Panc1 (cell line): ENCODE data around the gene MRGPRD. TPM values are rescaled to one million over a fixed set of nuclear protein-coding genes. Genes with fewer than 3 reads are reported as not detected.

Source experiments
- ATAC-seq: fragments of 200-7000 bp; cut with Tn5 transposase; 2 replicates; pipeline ENCODE4 v1.9.1; 2020; ENCODE audit warnings: mild to moderate bottlenecking, moderate library complexity
- BruUV-seq: library from RNA; stranded (reverse); fragments of 400-500 nt; replicated peaks from 2 replicates; lab custom pipeline; 2021; lab: Mats Ljungman, UMichigan
- CTCF ChIA-PET: fragments of 300-600 bp; sonication (Branson Sonifier 250); formaldehyde crosslinking; loops from one replicate; lab custom pipeline; 2022; ENCODE audit warnings: antibody characterized with exemption; lab: Charles Lee
- POLR2A ChIA-PET: fragments of 300-600 bp; sonication (Branson Sonifier 250); formaldehyde crosslinking; loops from one replicate; lab custom pipeline; 2022; ENCODE audit warnings: antibody characterized with exemption; lab: Charles Lee
- DNase-seq: peaks from one replicate; pipeline ENCODE4 v3.0.0-alpha.2; 2010; ENCODE audit warnings: low read depth, low spot score
- H3K27ac ChIP-seq: 2 replicates; pipeline ENCODE4 v1.5.1; 2011; ENCODE audit warnings: mild to moderate bottlenecking, low read length, inconsistent platforms
- H3K27me3 ChIP-seq: fragments of 200-500 bp; sonication (Bioruptor generic); 2 replicates; pipeline ENCODE4 v1.6.0; 2014; ENCODE audit warnings: low read length, inconsistent platforms; ENCODE audit not compliant: control insufficient read depth, insufficient read depth
- H3K36me3 ChIP-seq: fragments of 200-500 bp; sonication (Bioruptor generic); 2 replicates; pipeline ENCODE4 v1.5.1; 2014; ENCODE audit warnings: inconsistent platforms, mild to moderate bottlenecking, low read length, moderate library complexity; ENCODE audit not compliant: control insufficient read depth, insufficient read depth
- H3K4me1 ChIP-seq: 2 replicates; pipeline ENCODE4 v1.5.1; 2011; ENCODE audit warnings: inconsistent platforms, mild to moderate bottlenecking, low read length, moderate library complexity; ENCODE audit not compliant: control insufficient read depth, insufficient read depth
- H3K4me3 ChIP-seq, 2 experiments: 2 replicates each; pipeline ENCODE4 v1.5.1; 2011 to 2012; ENCODE audit warnings: low read depth in 2 of 2, low read length in 2 of 2, mild to moderate bottlenecking in 2 of 2, inconsistent platforms in 1 of 2, moderate library complexity in 1 of 2
- H3K9me3 ChIP-seq: fragments of 200-500 bp; sonication (Bioruptor generic); 2 replicates; pipeline ENCODE4 v1.5.1; 2014; ENCODE audit warnings: low read depth, mild to moderate bottlenecking, inconsistent platforms, low read length, moderate library complexity; ENCODE audit not compliant: control insufficient read depth, insufficient read depth
- POLR2AphosphoS5 ChIP-seq: IDR thresholded peaks from 2 replicates; pipeline ENCODE4 v1.6.1; 2012; ENCODE audit warnings: mild to moderate bottlenecking, low read depth, low read length, moderate library complexity
- SIN3A ChIP-seq: IDR thresholded peaks from 2 replicates; pipeline ENCODE4 v1.6.1; 2012; ENCODE audit warnings: low read depth, mild to moderate bottlenecking, low read length, moderate library complexity, borderline replicate concordance; ENCODE audit not compliant: insufficient read depth
- TCF7L2 ChIP-seq: IDR thresholded peaks from 2 replicates; pipeline ENCODE4 v1.6.1; 2011; ENCODE audit warnings: mild to moderate bottlenecking, low read depth, low read length, inconsistent platforms
- in situ Hi-C: cut with HindIII; loops from 2 replicates; pipeline ENCODE4 v1.10.0; 2016; ENCODE audit warnings: low sequenced_read_pairs, low pct_unique_long_range_greater_than_20kb
- intact Hi-C: fragments of 100-400 bp; cut with micrococcal nuclease; formaldehyde crosslinking; loops from one replicate; pipeline ENCODE4 v1.10.0; 2022; ENCODE audit not compliant: unreplicated experiment
- total RNA-seq: library from RNA; stranded (reverse); gene quantifications from one replicate; pipeline ENCODE4 v1.2.1, GENCODE V29; 2021; ENCODE audit not compliant: unreplicated experiment
- TF ChIP-seq, protein P1 (sequence below), 2 experiments: IDR thresholded peaks; 2 replicates each; pipeline ENCODE4 v1.6.1; 2011 to 2012; ENCODE audit warnings: low read depth in 2 of 2, control low read depth in 1 of 2, low read length in 1 of 2, mild to moderate bottlenecking in 1 of 2, moderate library complexity in 1 of 2; ENCODE audit not compliant: insufficient read depth in 1 of 2
- TF ChIP-seq, protein P2 (sequence below): fragments of 450-650 bp; IDR thresholded peaks from 2 replicates; pipeline ENCODE4 v1.5.1; 2017; ENCODE audit warnings: mild to moderate bottlenecking

The MRGPRD gene
- total RNA-seq, 1 experiment from 2014 or later = not detected

DNA sequence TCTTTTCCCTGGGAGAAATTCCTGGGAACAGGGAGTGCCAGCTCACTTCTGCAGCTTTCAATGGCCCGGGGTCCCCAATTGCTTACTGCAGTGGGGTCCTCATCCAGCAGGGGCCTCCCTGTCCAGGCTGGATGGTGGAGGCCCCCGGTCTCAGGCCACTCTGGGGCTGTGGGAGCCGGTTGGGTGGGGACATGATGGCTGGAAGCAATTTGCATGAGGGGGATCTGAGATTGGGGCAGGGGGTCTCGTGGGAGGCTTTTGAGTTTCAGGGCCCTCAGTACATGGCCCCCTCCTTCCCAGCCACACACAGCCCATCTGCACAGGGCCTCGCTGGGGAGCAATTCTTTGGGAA is 25.2 kb downstream of the MRGPRD start:
- intact Hi-C loops = no loop called here
- ChIA-PET CTCF (no interaction called here), POLR2A (no interaction called here)
- DNase-seq (no peak), ATAC-seq (no peak)
- no peak overlapping the region for H3K4me3 ChIP-seq
- H3K36me3 ChIP-seq = no peaks in the 10 kb centered on the region
- peaks cover 3% of the 10 kb centered on the region; the same call in 1 of the 2 replicates for H3K4me1 ChIP-seq
- in situ Hi-C loops = no loop called here
- no peaks in the 10 kb centered on the region for H3K27me3 ChIP-seq
- TF ChIP-seq POLR2AphosphoS5 = no peak
- no peak for TF ChIP-seq SIN3A
- TF ChIP-seq, protein P1, sequence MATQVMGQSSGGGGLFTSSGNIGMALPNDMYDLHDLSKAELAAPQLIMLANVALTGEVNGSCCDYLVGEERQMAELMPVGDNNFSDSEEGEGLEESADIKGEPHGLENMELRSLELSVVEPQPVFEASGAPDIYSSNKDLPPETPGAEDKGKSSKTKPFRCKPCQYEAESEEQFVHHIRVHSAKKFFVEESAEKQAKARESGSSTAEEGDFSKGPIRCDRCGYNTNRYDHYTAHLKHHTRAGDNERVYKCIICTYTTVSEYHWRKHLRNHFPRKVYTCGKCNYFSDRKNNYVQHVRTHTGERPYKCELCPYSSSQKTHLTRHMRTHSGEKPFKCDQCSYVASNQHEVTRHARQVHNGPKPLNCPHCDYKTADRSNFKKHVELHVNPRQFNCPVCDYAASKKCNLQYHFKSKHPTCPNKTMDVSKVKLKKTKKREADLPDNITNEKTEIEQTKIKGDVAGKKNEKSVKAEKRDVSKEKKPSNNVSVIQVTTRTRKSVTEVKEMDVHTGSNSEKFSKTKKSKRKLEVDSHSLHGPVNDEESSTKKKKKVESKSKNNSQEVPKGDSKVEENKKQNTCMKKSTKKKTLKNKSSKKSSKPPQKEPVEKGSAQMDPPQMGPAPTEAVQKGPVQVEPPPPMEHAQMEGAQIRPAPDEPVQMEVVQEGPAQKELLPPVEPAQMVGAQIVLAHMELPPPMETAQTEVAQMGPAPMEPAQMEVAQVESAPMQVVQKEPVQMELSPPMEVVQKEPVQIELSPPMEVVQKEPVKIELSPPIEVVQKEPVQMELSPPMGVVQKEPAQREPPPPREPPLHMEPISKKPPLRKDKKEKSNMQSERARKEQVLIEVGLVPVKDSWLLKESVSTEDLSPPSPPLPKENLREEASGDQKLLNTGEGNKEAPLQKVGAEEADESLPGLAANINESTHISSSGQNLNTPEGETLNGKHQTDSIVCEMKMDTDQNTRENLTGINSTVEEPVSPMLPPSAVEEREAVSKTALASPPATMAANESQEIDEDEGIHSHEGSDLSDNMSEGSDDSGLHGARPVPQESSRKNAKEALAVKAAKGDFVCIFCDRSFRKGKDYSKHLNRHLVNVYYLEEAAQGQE (IDR thresholded peaks at IDR 0.05; ENCODE audit: insufficient read depth in 1 of 2, low read depth in 2 of 2, low read length in 1 of 2) = no peak
- TF ChIP-seq TCF7L2 = no peak
- TF ChIP-seq, protein P2, sequence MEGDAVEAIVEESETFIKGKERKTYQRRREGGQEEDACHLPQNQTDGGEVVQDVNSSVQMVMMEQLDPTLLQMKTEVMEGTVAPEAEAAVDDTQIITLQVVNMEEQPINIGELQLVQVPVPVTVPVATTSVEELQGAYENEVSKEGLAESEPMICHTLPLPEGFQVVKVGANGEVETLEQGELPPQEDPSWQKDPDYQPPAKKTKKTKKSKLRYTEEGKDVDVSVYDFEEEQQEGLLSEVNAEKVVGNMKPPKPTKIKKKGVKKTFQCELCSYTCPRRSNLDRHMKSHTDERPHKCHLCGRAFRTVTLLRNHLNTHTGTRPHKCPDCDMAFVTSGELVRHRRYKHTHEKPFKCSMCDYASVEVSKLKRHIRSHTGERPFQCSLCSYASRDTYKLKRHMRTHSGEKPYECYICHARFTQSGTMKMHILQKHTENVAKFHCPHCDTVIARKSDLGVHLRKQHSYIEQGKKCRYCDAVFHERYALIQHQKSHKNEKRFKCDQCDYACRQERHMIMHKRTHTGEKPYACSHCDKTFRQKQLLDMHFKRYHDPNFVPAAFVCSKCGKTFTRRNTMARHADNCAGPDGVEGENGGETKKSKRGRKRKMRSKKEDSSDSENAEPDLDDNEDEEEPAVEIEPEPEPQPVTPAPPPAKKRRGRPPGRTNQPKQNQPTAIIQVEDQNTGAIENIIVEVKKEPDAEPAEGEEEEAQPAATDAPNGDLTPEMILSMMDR = no peak
- no peak overlapping the region for H3K27ac ChIP-seq
- no peaks in the 10 kb centered on the region for H3K9me3 ChIP-seq
- BruUV-seq = no TSS peak

DNA sequence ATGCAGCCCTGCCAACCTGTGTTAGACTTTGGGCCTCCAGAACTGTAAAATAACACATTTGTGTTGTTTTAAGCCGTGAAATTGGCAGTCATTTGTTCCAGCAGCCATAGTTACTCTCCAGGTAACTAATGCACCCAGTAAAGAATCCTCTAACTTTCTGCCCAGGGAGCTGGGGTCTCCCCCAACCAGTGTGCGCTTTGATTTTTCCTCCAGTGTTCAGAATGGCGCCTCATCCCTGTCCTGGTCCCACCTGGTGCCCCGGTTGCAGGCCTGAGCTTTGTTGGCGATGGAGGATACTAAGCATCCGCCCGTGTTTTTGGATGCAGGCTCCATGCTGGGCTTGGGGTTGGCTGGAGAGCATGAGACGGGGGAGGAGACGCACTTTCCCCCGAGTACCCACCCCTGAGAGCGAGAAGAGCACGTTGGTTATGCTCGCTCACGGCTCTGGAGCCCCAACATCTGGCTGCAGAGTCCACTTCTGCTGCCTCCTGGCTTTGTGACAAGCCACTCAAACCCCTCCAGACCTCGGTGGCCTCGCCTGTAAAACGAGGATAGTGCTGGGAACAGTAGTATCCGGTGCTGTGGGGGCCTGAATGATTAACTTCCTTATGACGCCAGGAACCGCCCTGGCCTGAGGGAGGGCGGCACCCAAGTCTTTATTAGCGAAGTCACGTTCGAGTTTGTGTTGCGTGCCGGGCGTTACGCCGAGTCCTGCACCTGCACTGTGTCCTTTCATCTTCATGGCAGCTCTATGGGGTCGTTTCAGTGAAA is 25.8 kb downstream of the MRGPRD start:
- no peaks in the 10 kb centered on the region for H3K36me3 ChIP-seq
- BruUV-seq = no TSS peak
- in situ Hi-C loops (no loop called here), intact Hi-C loops (no loop called here)
- ChIA-PET POLR2A (no interaction called here), CTCF (interaction anchor here (0.7 kb wide), 1 partner anchor 31 kb away, joined by 4 read pairs; no protein-coding TSS in a partner anchor)
- H3K4me1 ChIP-seq = peaks cover 3% of the 10 kb centered on the region; the same call in 1 of the 2 replicates
- DNase-seq (no peak), ATAC-seq (peak; percentile 43)
- H3K27ac ChIP-seq = no peak overlapping the region
- no peak overlapping the region for H3K4me3 ChIP-seq
- H3K9me3 ChIP-seq = no peaks in the 10 kb centered on the region
- no peaks in the 10 kb centered on the region for H3K27me3 ChIP-seq
- TF ChIP-seq POLR2AphosphoS5 = no peak
- TF ChIP-seq TCF7L2 = 0 out of 2 replicates have a peak, but pooled peaks have one; percentile 34

DNA sequence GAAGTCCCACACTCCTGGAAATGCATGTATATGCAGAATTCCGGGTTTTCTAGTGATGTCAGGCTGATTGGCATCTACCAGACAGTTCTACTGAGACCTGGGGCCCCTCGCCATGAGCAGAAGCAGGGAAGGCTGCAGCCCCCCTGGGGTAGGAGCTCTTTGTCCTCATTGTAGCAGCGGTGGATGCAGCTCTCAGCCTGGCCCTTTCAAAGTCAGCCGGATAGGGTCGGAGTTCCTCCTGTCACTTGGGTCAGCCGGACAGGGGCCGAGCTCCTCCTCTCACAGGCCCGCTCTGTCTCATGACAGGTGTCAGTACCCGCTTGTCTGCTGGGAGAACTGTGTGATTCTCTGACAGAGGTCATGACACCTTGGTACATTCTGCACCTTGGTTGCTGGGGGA is 30.0 kb downstream of the MRGPRD start:
- H3K4me3 ChIP-seq = no peak overlapping the region
- in situ Hi-C loops = no loop called here
- TF ChIP-seq, protein P1 (IDR thresholded peaks at IDR 0.05; ENCODE audit: insufficient read depth in 1 of 2, low read depth in 2 of 2, low read length in 1 of 2) = no peak
- TF ChIP-seq POLR2AphosphoS5 (no peak), TCF7L2 (no peak), SIN3A (no peak)
- TF ChIP-seq, protein P2 = no peak
- ATAC-seq (no peak), DNase-seq (no peak)
- no peaks in the 10 kb centered on the region for H3K27me3 ChIP-seq
- no peaks in the 10 kb centered on the region for H3K36me3 ChIP-seq
- no peaks in the 10 kb centered on the region for H3K9me3 ChIP-seq
- no peak overlapping the region for H3K27ac ChIP-seq
- no TSS peak for BruUV-seq
- intact Hi-C loops = no loop called here
- POLR2A ChIA-PET = no interaction called here
- 0 out of 2 replicates have a peak, but pooled peaks cover 3% of the 10 kb centered on the region for H3K4me1 ChIP-seq
- CTCF ChIA-PET = interaction anchor here (0.5 to 1.2 kb wide), 2 partner anchors 42 to 72 kb away, joined by 3 to 4 read pairs; no protein-coding TSS in a partner anchor
